ENCODE measurements around the gene IGF2BP2.

GRCh38 chr3:185739264-185739701, 85.6 kb downstream of the IGF2BP2 start:
- TF ChIP-seq CTCF (IDR thresholded peaks at IDR 0.05) (no peak), POLR2A (IDR thresholded peaks at IDR 0.05) (no peak)
